DOHH2 (cell line): ENCODE results near the gene GPR78.

Experiments
- EZH2phosphoT487 ChIP-seq: fragments of 200-600 bp; sonication (generic); IDR thresholded peaks from 2 replicates; pipeline ENCODE4 v1.6.1; 2017; ENCODE audit warnings: borderline replicate concordance, mild to moderate bottlenecking, antibody characterized with exemption, low read length, moderate library complexity, mixed read lengths
- TF ChIP-seq, protein P1 (sequence below): fragments of 200-600 bp; sonication (generic); IDR thresholded peaks from one replicate; pipeline ENCODE4 v1.5.1; 2014; ENCODE audit warnings: antibody characterized with exemption, mild to moderate bottlenecking, low read depth, low read length; ENCODE audit not compliant: poor library complexity, severe bottlenecking

DNA sequence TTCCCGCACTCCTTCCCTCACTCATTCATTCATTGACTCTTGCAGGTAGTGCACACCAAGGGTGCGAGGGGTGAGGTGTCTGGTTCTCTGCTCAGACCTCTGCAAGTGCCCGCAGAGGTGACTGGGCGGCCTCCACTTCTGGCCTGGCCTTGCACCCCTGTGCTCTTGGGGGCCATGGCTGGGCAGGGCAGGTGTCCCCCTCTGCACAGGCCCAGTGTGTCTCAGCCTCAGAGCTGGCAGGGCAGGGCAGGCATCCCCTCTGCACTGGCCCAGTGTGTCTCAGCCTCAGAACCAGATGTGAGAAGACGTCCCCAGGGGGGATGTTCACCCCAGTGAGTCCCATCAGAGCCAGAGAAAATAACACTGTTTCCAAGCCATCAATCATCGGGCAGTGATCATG, 29.2 kb downstream of the GPR78 start:
- TF ChIP-seq, protein P1, sequence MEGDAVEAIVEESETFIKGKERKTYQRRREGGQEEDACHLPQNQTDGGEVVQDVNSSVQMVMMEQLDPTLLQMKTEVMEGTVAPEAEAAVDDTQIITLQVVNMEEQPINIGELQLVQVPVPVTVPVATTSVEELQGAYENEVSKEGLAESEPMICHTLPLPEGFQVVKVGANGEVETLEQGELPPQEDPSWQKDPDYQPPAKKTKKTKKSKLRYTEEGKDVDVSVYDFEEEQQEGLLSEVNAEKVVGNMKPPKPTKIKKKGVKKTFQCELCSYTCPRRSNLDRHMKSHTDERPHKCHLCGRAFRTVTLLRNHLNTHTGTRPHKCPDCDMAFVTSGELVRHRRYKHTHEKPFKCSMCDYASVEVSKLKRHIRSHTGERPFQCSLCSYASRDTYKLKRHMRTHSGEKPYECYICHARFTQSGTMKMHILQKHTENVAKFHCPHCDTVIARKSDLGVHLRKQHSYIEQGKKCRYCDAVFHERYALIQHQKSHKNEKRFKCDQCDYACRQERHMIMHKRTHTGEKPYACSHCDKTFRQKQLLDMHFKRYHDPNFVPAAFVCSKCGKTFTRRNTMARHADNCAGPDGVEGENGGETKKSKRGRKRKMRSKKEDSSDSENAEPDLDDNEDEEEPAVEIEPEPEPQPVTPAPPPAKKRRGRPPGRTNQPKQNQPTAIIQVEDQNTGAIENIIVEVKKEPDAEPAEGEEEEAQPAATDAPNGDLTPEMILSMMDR, result no peak
- no peak for TF ChIP-seq EZH2phosphoT487
